Hematopoietic multipotent progenitor cell treated with erythropoietin and hydrocortisone succinate and interleukin-3 and kit ligand, for 6 days (in vitro differentiated cells): Measurements from ENCODE around the gene NUPR1.
"Not testable (repeated sequence)": the region's sequence is repeated elsewhere in the genome, so short reads cannot be mapped to it uniquely, and the experiment has no call there.

Experiments
- DNase-seq: peaks from one replicate; pipeline ENCODE4 v3.0.0-alpha.2; 2015

The NUPR1 gene

DNA sequence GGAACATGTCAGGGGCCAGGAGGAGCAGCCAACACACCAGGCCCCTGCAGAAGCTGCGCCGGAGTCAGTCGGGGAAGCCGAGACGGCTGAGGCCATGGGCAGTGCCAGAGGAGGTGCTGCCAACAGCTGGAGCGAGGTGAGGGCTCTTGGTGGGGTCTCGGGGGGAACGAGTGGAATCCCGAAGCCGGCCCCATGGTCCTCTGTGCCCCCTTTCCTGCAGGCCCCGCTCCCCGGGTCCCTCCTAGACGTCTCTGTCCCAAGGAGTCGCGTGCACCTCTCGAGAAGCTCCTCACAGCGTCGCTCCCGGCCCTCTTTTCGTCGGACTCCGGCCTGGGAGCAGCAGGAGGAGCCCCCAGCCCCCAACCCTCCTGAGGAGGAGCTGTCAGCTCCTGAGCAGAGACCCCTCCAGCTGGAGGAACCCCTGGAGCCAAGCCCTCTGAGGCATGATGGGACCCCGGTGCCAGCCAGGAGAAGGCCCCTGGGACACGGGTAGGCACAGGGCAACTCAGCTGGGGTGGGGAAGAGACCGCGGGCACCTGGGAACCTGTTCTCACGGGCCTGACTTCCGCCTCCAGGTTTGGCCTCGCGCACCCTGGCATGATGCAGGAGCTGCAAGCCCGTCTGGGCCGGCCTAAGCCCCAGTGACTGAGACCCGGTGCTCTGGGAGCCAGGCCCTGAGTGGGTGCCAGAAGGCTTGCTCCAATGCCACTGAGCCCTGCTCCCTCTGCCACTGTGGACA lies 40.7 kb downstream of the NUPR1 start:
- DNase-seq = no peak

DNA sequence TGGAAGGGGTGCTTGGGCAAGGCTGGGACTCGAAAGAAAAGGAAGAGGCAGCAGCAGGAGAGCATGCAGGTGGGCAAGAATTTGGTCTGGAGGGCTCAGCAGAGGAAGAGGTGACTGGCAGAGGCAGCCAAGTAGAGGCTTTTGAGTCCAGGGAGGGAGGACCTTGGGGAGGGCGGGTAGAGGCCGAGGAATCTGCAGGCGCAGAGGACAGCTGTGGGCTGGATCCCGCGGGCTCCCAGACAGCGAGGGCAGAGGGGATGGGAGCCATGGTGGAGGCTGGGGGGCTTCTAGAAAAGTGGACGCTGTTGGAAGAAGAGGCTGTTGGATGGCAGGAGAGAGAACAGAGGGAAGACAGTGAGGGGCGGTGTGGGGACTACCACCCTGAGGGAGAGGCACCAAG lies 41.4 kb downstream of the NUPR1 start:
- no peak for DNase-seq

DNA sequence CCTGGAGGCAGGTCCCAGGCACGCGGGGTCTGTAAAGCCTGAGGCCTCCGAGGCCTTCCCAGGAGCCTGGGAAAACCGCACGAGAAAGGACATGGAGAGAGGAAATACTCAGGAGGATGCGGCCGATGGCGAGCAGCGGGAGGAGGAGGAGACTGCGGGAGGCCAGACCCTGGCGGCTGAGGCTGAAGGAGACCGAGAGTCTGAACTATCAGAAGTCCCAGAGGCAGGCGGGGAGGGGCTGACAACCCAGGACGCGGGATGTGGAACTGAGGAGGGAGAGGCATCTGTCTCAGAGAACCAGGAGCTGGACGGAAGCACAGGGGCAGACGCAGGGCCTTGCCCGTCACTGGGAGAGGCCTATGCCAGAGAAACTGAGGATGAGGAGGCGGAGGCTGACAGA lies 41.9 kb downstream of the NUPR1 start:
- DNase-seq = no peak

DNA sequence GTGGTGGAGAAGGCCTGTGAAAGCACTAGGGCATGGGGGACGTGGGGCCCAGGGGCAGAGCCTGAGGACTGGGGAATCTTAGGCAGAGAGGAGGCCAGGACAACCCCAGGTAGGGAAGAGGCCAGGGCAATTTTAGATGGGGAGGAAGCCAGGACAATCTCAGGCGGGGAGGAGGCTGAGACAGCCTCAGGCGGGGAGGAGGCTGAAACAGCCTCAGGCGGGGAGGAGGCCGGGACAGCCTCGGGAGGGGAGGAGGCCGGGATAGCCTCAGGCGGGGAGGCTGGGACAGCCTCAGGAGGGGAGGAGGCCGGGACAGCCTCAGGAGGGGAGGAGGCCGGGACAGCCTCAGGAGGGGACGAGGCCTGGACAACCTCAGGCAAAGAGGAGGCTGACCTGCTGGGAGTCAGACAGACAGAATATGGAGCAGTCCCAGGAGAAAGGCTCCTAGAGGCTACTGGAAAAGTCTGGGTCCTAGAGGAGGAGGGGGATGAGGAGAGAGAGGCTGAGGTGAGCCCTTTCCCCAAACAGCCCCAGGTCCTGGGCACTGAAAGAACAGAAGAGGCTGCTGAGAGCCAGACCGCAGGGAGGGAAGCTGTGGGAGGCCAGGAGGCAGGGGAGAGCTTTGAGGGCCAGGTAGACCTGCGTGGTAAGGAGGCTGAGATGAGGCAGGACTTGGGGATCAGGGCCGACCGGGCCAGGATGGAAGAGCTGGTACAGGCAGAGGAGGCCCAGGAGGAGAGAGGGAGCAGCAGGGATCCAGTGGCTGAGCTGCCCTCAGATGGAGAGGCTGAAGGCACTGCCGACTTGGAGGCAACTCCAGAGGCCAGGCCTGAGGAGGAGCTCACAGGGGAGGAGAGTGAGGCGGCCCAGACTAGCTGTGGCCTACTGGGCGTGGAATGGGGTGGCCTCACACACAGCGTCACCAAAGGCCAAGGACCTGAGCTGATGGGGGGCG lies 42.7 kb downstream of the NUPR1 start:
- no peak for DNase-seq

DNA sequence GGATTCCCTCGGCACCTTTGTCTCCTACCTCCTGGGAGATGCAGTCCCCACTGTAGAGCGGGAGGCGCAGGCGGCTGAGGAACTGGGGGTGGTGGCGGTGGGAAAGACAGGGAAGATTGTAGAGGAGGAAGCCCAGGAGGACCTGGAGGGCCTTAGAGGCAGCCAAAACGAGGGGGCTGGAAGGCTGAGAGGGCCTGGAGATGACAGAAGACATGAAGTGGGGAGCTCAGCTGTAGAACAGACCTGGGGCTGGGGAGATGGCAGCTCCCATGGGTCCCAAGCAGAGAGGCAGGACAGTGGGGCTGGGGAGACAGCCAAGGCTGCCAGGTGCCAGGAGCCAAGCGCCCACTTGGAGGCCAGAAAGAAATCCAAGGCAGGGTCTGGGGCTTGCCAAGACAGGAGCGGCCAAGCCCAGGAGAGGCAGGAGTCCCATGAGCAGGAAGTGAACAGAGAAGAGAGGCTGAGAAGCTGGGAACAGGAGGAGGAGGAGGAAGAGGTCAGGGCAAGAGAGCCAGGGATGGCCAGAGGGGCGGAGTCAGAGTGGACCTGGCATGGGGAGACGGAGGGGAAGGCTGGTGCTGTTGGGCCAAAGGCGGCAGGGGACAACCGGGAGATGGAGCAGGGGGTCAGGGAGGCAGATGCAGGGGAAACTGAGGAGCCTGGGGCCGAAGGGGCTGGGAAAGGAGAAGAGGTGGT lies 43.5 kb downstream of the NUPR1 start:
- DNase-seq = no peak

DNA sequence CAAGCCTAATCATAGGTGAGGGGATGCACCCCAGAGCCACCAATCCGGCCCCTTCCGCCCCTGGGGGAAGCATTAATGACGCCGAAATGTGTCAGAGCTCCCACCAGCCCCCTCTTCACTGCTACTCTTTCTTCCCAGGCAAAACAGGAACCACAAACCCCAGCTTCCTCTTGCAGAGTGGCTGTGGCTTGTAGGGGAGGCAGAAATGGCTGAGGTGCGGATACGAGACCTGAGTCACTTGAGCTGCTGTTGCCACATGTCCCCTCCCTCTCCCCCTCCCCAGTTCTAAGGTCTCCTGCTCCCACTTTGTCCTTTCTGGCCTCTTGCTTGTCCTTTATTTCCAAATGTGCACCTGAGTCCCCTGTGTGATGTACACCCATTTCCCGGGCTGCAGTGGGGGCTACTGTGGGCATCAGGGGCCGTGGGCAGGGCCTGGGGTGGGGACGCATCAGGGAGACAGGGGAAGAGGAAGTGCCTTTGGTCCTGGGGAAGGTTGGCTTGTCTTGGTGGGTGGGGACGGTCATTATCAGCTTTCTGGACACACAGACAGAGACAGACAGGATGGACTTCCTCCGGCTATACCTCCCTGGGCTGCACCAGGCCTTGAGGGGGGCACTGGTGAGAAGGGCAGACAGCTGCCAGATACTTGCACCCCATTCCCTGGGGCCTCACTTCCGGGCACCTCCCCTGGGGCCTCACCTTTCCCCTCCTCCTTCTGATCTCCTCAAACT lies 44.5 kb downstream of the NUPR1 start, which contains the start of gene APOBR:
Gene APOBR (plus strand): TSS at position 523 of the 731 bp plus-strand sequence. CDS start 39 bp downstream, at position 562.
- DNase-seq = peak; percentile 89

DNA sequence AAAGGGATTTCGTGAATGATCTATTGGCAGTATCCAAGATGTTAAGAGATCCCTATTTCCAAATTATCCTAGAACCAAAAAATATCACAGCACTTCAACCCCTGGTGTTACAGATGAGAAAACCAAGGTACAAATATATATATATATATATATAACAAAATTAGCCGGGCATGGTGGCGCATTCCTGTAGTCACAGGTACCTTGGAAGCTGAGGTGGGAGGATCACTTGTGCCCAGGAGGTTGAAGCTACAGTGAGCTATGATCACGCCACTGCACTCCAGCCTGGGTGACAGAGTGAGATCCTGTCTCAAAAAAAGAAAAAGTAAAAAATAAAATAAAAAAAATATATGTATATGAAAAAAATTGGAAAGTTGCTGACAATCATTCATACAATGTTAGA lies 46.3 kb downstream of the NUPR1 start:
- DNase-seq = no peak

DNA sequence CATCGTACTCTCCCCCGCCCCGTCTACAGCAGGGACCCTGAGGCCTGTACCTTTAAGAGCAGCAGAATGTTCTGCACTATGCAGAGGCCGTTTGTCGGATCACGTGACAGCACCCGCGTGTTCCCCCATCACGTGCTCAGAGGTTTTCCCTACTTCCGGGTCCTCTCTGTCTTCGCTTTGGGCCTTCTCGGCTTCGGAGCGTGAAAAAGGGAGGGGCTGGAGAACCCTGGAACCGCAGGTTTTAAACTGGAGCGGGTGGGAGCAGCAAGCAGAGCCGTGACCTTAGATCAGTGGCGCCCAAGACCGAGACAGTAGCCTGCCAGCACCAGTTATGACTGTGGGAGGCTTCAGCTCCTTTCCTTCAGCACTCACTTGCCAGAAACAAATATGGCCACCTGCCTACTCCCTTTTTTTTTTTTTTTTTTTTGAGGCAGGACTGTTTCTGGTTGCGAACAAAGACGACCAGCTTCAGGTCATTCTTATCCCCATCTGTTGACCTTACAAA lies 46.8 kb downstream of the NUPR1 start, which contains the start of gene CLN3:
Gene CLN3 (minus strand): TSS at position 105 of the 505 bp plus-strand sequence. CDS start 315 bp downstream, outside the sequence.
- DNase-seq = peak; percentile 98

DNA sequence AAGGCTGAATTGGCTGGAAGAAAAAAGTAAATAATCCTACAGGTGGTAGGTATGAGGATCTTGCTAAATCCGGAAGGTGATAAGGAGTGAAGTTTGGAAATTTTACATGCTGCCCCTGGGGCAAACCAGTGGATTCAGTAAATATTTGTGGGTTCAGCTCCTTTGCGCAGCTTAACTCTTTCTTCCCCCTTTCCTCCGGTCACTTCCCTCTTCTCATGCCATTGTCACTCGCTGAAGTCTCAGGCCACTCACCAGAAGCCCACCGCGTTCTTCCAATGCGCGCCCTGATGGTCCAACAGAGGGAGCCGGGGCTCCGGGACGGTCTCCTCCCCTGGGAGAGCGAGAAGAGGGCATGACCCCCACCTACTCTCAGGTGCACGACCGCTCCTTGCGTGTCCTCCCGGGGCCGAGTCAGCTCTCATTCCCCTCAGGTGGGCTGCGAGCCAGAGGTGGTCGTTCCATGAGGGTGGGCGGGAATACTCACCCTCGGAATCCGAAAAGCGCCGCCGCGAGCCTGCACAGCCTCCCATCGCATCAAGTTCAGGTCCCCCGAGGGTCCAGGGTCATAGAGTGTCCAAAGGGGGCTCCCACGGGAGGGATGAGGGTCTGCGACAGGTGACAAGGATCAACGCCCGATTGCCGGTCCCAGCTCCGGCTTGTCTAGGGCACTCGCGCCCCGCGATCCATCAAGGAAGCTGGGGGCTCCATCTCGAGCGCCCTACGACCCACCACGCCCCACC lies 47.4 kb downstream of the NUPR1 start:
- peak; percentile 71 for DNase-seq

DNA sequence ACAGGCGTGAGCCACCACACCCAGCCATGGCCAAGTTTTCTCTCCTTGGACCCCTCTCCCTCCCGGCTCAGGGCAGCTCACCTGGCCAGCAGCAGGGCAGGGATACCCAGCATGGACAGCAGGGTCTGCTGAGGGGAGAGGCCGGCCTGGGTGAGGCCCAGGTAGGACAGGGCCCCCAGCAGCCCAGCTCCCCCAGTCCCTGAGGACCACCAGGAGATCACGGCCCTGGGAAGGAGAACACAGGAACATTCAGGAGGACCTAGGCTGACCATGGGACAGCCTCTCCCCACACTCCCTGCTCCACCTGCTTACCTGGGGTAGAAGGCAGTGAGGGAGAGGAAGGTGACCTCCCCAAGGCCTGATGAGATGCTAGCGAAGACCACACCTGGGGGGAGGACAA lies 52.5 kb downstream of the NUPR1 start:
- no peak for DNase-seq

DNA sequence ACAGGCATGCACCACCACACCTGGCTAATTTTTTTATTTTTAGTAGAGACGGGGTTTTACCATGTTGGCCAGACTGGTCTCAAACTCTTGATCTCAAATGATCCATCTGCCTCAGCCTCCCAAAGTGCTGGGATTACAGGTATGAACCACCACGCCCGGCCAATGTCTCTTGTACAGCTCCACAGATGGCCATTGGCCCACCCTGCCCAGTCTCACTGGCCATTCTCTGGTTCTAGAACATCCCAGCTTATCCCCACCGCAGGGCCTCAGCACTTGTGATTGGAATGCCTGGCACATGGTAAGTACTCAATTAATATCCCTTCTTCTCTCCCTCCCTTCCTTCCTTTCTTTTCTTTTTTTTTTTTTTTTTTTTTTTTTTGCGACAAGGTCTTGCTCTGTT lies 55.4 kb downstream of the NUPR1 start:
- DNase-seq = not testable (repeated sequence)
